GM12878 (cell line): Measurements from ENCODE around the gene DOK1. TPM values are rescaled to one million over a fixed set of nuclear protein-coding genes. Genes with fewer than 3 reads are reported as not detected.

Experiments used
- ATF2 ChIP-seq: IDR thresholded peaks from 2 replicates; pipeline ENCODE4 v1.6.1; 2012; ENCODE audit warnings: low read length, inconsistent platforms
- CBFB ChIP-seq: IDR thresholded peaks from 2 replicates; pipeline ENCODE4 v1.6.1; 2016; ENCODE audit warnings: antibody characterized with exemption, low read depth
- CHD2 ChIP-seq: IDR thresholded peaks from 2 replicates; pipeline ENCODE4 v1.6.1; 2011; ENCODE audit warnings: low read depth, low read length, improper control_type of control experiment, borderline replicate concordance
- CREB1 ChIP-seq: IDR thresholded peaks from 2 replicates; pipeline ENCODE4 v1.6.1; 2012; ENCODE audit warnings: low read depth, mild to moderate bottlenecking, inconsistent platforms
- EED ChIP-seq: sonication (generic); IDR thresholded peaks from 2 replicates; pipeline ENCODE4 v1.6.1; 2016; ENCODE audit warnings: antibody characterized with exemption, low read depth
- ESRRA ChIP-seq: IDR thresholded peaks from 2 replicates; pipeline ENCODE4 v1.6.1; 2012; ENCODE audit warnings: mild to moderate bottlenecking, low read length, improper control_type of control experiment
- FOS ChIP-seq: IDR thresholded peaks from 3 replicates; pipeline ENCODE4 v1.6.1; 2011; ENCODE audit warnings: borderline replicate concordance; ENCODE audit not compliant: insufficient read length; ENCODE audit errors: extremely low read depth
- FOXK2 ChIP-seq: fragments of 450-650 bp; IDR thresholded peaks from 2 replicates; pipeline ENCODE4 v1.6.1; 2017; ENCODE audit warnings: mild to moderate bottlenecking, moderate library complexity
- HDAC2 ChIP-seq: fragments of 200-600 bp; sonication (generic); IDR thresholded peaks from 2 replicates; pipeline ENCODE4 v1.6.1; 2017
- HDAC6 ChIP-seq: fragments of 200-600 bp; sonication (generic); IDR thresholded peaks from one replicate; pipeline ENCODE4 v1.8.0; 2017; ENCODE audit warnings: antibody characterized with exemption; ENCODE audit not compliant: unreplicated experiment
- JUND ChIP-seq: IDR thresholded peaks from 2 replicates; pipeline ENCODE4 v1.6.1; 2012; ENCODE audit warnings: low read depth, mild to moderate bottlenecking, low read length, improper control_type of control experiment, moderate library complexity
- KDM1A ChIP-seq: fragments of 200-600 bp; sonication (generic); IDR thresholded peaks from 2 replicates; pipeline ENCODE4 v1.6.1; 2016; ENCODE audit warnings: borderline replicate concordance
- KLF5 ChIP-seq: fragments of 450-650 bp; IDR thresholded peaks from 2 replicates; pipeline ENCODE4 v1.6.1; 2014; ENCODE audit warnings: mild to moderate bottlenecking; ENCODE audit not compliant: partially characterized antibody
- MXI1 ChIP-seq: fragments of 150-350 bp; IDR thresholded peaks from 2 replicates; pipeline ENCODE4 v1.6.1; 2011; ENCODE audit warnings: low read depth, mild to moderate bottlenecking, inconsistent platforms, low read length, improper control_type of control experiment
- SIX5 ChIP-seq: IDR thresholded peaks from 2 replicates; pipeline ENCODE4 v1.6.1; 2011; ENCODE audit warnings: mild to moderate bottlenecking, low read depth, low read length, moderate library complexity; ENCODE audit not compliant: severe bottlenecking
- SREBF1 ChIP-seq: IDR thresholded peaks from 2 replicates; pipeline ENCODE4 v1.6.1; 2012; ENCODE audit warnings: mild to moderate bottlenecking, low read length
- SRF ChIP-seq, 2 experiments: IDR thresholded peaks; 2 replicates each; pipeline ENCODE4 v1.6.1; 2011; ENCODE audit warnings: low read depth in 2 of 2, low read length in 2 of 2, mild to moderate bottlenecking in 1 of 2, moderate library complexity in 1 of 2
- TAF1 ChIP-seq: IDR thresholded peaks from 2 replicates; pipeline ENCODE4 v1.6.1; 2011; ENCODE audit warnings: mild to moderate bottlenecking, low read depth, low read length, borderline replicate concordance
- TCF3 ChIP-seq: IDR thresholded peaks from 2 replicates; pipeline ENCODE4 v1.6.1; 2012; ENCODE audit warnings: low read depth, mild to moderate bottlenecking, low read length, borderline replicate concordance; ENCODE audit not compliant: insufficient read depth
- ZBTB11 ChIP-seq: fragments of 450-650 bp; formaldehyde crosslinking; IDR thresholded peaks from 2 replicates; pipeline ENCODE4 v1.5.0; 2022; ENCODE audit warnings: mild to moderate bottlenecking, missing genetic modification characterization
- ZNF217 ChIP-seq: fragments of 450-650 bp; IDR thresholded peaks from 2 replicates; pipeline ENCODE4 v1.6.1; 2017; ENCODE audit warnings: antibody characterized with exemption, mild to moderate bottlenecking
- ZNF622 ChIP-seq: fragments of 450-650 bp; IDR thresholded peaks from 2 replicates; pipeline ENCODE4 v1.6.1; 2017; ENCODE audit warnings: mild to moderate bottlenecking, inconsistent platforms
- ZNF687 ChIP-seq: fragments of 450-650 bp; IDR thresholded peaks from 2 replicates; pipeline ENCODE4 v1.6.1; 2017; ENCODE audit warnings: mild to moderate bottlenecking, moderate library complexity
- polyA plus RNA-seq, 11 experiments: library from polyadenylated mRNA; depleted of rRNA in 4 of 11; unstranded in 6 of 11; stranded (reverse) in 5 of 11; fragments of >200 nt; fragmentation: Nextera tagmentation in 4 of 11; fragmentation: Illumina TruSeq in 1 of 11; extraction: Ambion mirVana in 4 of 11; extraction: Trizol in 1 of 11; gene quantifications; 1 replicate in 1 of 11; 2 replicates in 10 of 11; pipeline versions ENCODE4 v1.2.1 to v1.2.3, GENCODE V29; 2011 to 2016; ENCODE audit warnings: inconsistent platforms in 2 of 11, missing spikeins in 2 of 11, low read depth in 1 of 11
- total RNA-seq, 4 experiments: library from RNA; depleted of rRNA in 3 of 4; stranded (reverse); fragments of >200 nt in 3 of 4; fragmentation: Illumina TruSeq in 1 of 4; extraction: Trizol in 1 of 4; gene quantifications; 2 replicates each; pipeline versions ENCODE4 v1.2.1 to v1.2.3, GENCODE V29; 2013 to 2021

Gene DOK1
- total and polyA plus RNA-seq, 10 of the 15 experiments (the other 5 are each of a cell fraction or from before 2014, with no cell fraction given): 1.4 to 104 (median 59.7) TPM

GRCh38 chr2:74507145-74507925 is 47.2 kb upstream of the DOK1 start, which contains the start of gene PCGF1 (continued):
- TF ChIP-seq EED (no peak), ZNF622 (no peak), SIX5 (no peak), ATF2 (no peak), CREB1 (peak; percentile 49), SRF (IDR thresholded peaks at IDR 0.05; ENCODE audit: low read depth in 2 of 2, low read length in 2 of 2) (0 out of 4 replicates have a peak, but pooled peaks of 1 of the 2 experiments have one; percentile 26), MXI1 (peak; percentile 87; the same call in 1 of the 2 replicates), ZNF217 (no peak), TAF1 (peak; percentile 91), FOXK2 (peak; percentile 8; the same call in 1 of the 2 replicates), ESRRA (0 out of 2 replicates have a peak, but pooled peaks have one; percentile 60), CHD2 (no peak), CBFB (no peak), FOS (no peak), ZNF687 (peak; percentile 66), HDAC6 (no peak), KDM1A (no peak), SREBF1 (no peak), JUND (0 out of 2 replicates have a peak, but pooled peaks have one; percentile 9), HDAC2 (no peak), TCF3 (no peak), ZBTB11 (CRISPR knock-in tag) (no peak), KLF5 (peak; percentile 76)
